OCI-LY7 (cell line): ENCODE measurements around the gene RTN4RL2. TPM values are rescaled to one million over a fixed set of nuclear protein-coding genes. Genes with fewer than 3 reads are reported as not detected.

Experiments used
- BruUV-seq: library from RNA; stranded (reverse); fragments of 400-500 nt; replicated peaks from 2 replicates; lab custom pipeline; 2021; lab: Mats Ljungman, UMichigan
- CTCF ChIA-PET: fragments of 300-600 bp; sonication (Branson Sonifier 250); formaldehyde crosslinking; loops from one replicate; lab custom pipeline; 2022; ENCODE audit warnings: antibody characterized with exemption; ENCODE audit not compliant: unreplicated experiment; lab: Charles Lee
- POLR2A ChIA-PET: fragments of 300-600 bp; sonication (Branson Sonifier 250); formaldehyde crosslinking; loops from one replicate; lab custom pipeline; 2022; ENCODE audit warnings: antibody characterized with exemption; lab: Charles Lee
- DNase-seq: peaks from one replicate; pipeline ENCODE4 v3.0.0-alpha.2; 2015; ENCODE audit warnings: low spot score
- H2AFZ ChIP-seq: fragments of 200-600 bp; sonication (generic), shearing (Covaris generic); 2 replicates; pipeline ENCODE4 v1.6.1; 2014; ENCODE audit warnings: mild to moderate bottlenecking, antibody characterized with exemption, low read length, moderate library complexity
- H3K27ac ChIP-seq: fragments of 200-600 bp; sonication (generic); 2 replicates; pipeline ENCODE4 v1.5.1; 2014; ENCODE audit warnings: mixed run types, low read depth, mild to moderate bottlenecking, moderate library complexity, low read length, inconsistent platforms; ENCODE audit not compliant: poor library complexity, severe bottlenecking
- H3K36me3 ChIP-seq: fragments of 200-600 bp; sonication (generic); 2 replicates; pipeline ENCODE4 v1.6.1; 2014; ENCODE audit warnings: mild to moderate bottlenecking, antibody characterized with exemption, low read length, moderate library complexity, mixed read lengths; ENCODE audit not compliant: insufficient read depth
- H3K4me1 ChIP-seq: fragments of 200-600 bp; sonication (generic); 2 replicates; pipeline ENCODE4 v1.5.1; 2014; ENCODE audit warnings: mild to moderate bottlenecking, low read length; ENCODE audit not compliant: insufficient read depth, poor library complexity, severe bottlenecking
- H3K4me2 ChIP-seq: fragments of 200-600 bp; sonication (generic); 2 replicates; pipeline ENCODE4 v1.6.1; 2014; ENCODE audit warnings: mild to moderate bottlenecking, low read length
- H3K4me3 ChIP-seq: fragments of 200-600 bp; sonication (generic); 2 replicates; pipeline ENCODE4 v1.5.1; 2014; ENCODE audit warnings: mild to moderate bottlenecking, low read depth, low read length; ENCODE audit not compliant: poor library complexity, severe bottlenecking
- H3K79me2 ChIP-seq: fragments of 200-600 bp; sonication (generic); 2 replicates; pipeline ENCODE4 v1.6.1; 2016; ENCODE audit warnings: low read depth, mild to moderate bottlenecking, low read length, moderate library complexity, mixed read lengths; ENCODE audit not compliant: insufficient read depth
- H3K9me2 ChIP-seq: fragments of 200-600 bp; sonication (generic); 2 replicates; pipeline ENCODE4 v1.6.1; 2016; ENCODE audit warnings: mild to moderate bottlenecking, low read length, mixed read lengths; ENCODE audit not compliant: insufficient read depth
- H3K9me3 ChIP-seq: fragments of 200-600 bp; sonication (generic); 2 replicates; pipeline ENCODE4 v1.6.1; 2014; ENCODE audit warnings: mild to moderate bottlenecking, mixed run types, low read length, mixed read lengths
- H4K20me1 ChIP-seq: fragments of 200-600 bp; sonication (generic); 2 replicates; pipeline ENCODE4 v1.6.1; 2014; ENCODE audit warnings: mild to moderate bottlenecking, antibody characterized with exemption, low read length, moderate library complexity, mixed read lengths; ENCODE audit not compliant: insufficient read depth
- EZH2phosphoT487 ChIP-seq: fragments of 200-600 bp; sonication (generic); IDR thresholded peaks from 2 replicates; pipeline ENCODE4 v1.6.1; 2018; ENCODE audit warnings: low read depth, borderline replicate concordance, mild to moderate bottlenecking, mixed run types, antibody characterized with exemption, low read length, moderate library complexity, mixed read lengths
- intact Hi-C: fragments of 100-400 bp; cut with micrococcal nuclease; formaldehyde crosslinking; loops from one replicate; pipeline ENCODE4 v1.10.0; 2022; ENCODE audit not compliant: unreplicated experiment
- total RNA-seq, 2 experiments: library from RNA; depleted of rRNA in 1 of 2; stranded (reverse); fragments of >200 nt in 1 of 2; shearing (Covaris generic) in 1 of 2; gene quantifications; 2 replicates each; pipeline ENCODE4 v1.2.3, GENCODE V29; 2014 to 2022
- TF ChIP-seq, protein P1 (sequence below): fragments of 200-600 bp; sonication (generic); conservative IDR thresholded peaks from 2 replicates; pipeline ENCODE4 v1.5.1; 2014; ENCODE audit warnings: mild to moderate bottlenecking, antibody characterized with exemption, low read length, moderate library complexity, mixed read lengths

The RTN4RL2 gene
- total RNA-seq, 2 experiments from 2014 or later = 0.25 to 4.2 TPM

DNA sequence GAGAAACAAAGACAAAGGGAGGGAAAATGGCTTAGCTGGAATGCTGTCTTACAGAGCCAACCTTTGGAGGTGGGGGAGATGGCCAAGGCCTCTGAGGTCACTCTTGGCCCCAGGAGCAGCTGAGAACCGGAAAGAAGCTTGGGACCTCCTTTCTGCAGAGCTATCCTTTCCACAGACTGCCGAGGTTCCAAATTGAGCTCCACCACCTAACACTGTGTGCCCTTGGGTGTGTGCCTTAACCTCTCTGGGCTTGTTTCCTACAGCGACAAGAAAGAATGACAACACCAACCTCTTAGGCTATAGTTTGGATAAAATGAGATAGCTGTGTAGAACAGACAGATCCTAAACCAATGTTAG is 23.2 kb downstream of the RTN4RL2 start:
- H3K4me3 ChIP-seq = peak overlapping the region; percentile 49
- BruUV-seq = no TSS peak
- CTCF ChIA-PET = interaction anchor here (1.0 to 1.9 kb wide), 3 partner anchors 10 to 34 kb away, joined by 3 to 18 read pairs (median 14); no protein-coding TSS in a partner anchor

DNA sequence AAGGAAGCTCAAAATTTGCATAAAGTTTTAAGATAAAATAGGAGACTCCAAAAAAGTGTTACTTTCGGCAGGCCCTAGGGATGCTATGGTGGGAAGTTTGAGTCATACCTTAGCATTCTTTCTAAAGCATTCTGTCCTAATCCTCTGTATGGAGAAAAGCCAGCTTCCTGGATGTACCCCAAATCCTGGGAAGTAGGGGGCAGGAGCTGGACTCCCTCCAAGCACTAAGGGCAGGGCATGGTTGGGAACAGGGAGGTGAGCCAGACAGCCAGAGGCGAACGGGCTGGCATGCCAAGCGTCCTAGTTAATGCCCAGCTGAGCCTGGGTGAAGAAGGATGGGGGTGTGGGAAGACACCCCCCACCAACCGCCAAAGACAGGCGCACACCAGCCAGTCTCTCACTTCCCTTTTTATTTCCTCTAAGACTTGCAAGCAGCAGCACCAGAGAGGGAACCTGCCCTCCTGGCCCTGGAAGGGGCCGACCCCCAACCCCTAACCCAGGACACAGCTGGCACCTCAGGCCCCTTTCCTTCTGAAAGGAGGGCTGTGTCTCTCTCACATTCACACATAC is 23.9 kb downstream of the RTN4RL2 start:
- TF ChIP-seq, protein P1, sequence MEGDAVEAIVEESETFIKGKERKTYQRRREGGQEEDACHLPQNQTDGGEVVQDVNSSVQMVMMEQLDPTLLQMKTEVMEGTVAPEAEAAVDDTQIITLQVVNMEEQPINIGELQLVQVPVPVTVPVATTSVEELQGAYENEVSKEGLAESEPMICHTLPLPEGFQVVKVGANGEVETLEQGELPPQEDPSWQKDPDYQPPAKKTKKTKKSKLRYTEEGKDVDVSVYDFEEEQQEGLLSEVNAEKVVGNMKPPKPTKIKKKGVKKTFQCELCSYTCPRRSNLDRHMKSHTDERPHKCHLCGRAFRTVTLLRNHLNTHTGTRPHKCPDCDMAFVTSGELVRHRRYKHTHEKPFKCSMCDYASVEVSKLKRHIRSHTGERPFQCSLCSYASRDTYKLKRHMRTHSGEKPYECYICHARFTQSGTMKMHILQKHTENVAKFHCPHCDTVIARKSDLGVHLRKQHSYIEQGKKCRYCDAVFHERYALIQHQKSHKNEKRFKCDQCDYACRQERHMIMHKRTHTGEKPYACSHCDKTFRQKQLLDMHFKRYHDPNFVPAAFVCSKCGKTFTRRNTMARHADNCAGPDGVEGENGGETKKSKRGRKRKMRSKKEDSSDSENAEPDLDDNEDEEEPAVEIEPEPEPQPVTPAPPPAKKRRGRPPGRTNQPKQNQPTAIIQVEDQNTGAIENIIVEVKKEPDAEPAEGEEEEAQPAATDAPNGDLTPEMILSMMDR = no peak
- Histone ChIP-seq H3K4me1 (peaks cover 63% of the 10 kb centered on the region), H3K79me2 (no peaks in the 10 kb centered on the region), H3K4me3 (peak overlapping the region; percentile 52), H3K9me3 (no peaks in the 10 kb centered on the region), H3K27ac (peak overlapping the region; percentile 65), H3K4me2 (peak overlapping the region; percentile 74), H2AFZ (no peak overlapping the region; the same call in 1 of the 2 replicates), H4K20me1 (no peaks in the 10 kb centered on the region), H3K36me3 (peaks cover 53% of the 10 kb centered on the region), H3K9me2 (no peaks in the 10 kb centered on the region)
- DNase-seq = peak; percentile 79
- BruUV-seq = no TSS peak
- POLR2A ChIA-PET = interaction anchor here (0.6 to 1.7 kb wide), 7 partner anchors 9 to 49 kb away, joined by 3 to 8 read pairs (median 4); partner anchors contain the start of gene SLC43A1
- intact Hi-C loops = no loop called here
- CTCF ChIA-PET = interaction anchor here (0.6 to 1.9 kb wide), 5 partner anchors 9 to 33 kb away, joined by 3 to 18 read pairs (median 6); no protein-coding TSS in a partner anchor

More for the DNA sequence above, 23.2 kb downstream of the RTN4RL2 start:
- peaks cover 46% of the 10 kb centered on the region for H3K36me3 ChIP-seq
- POLR2A ChIA-PET = interaction anchor here (0.5 to 1.7 kb wide), 8 partner anchors 9 to 1617 kb away, joined by 3 to 8 read pairs (median 4); partner anchors contain the start of gene SLC43A1
- peak overlapping the region; percentile 74 for H3K4me2 ChIP-seq
- no peaks in the 10 kb centered on the region for H3K79me2 ChIP-seq
- no peaks in the 10 kb centered on the region for H3K9me2 ChIP-seq
- no peaks in the 10 kb centered on the region for H3K9me3 ChIP-seq
- no peaks in the 10 kb centered on the region for H4K20me1 ChIP-seq
- no peak for TF ChIP-seq EZH2phosphoT487
- TF ChIP-seq, protein P1 = no peak
- peaks cover 67% of the 10 kb centered on the region for H3K4me1 ChIP-seq
- intact Hi-C loops = no loop called here
- H2AFZ ChIP-seq = peak overlapping the region; percentile 10; the same call in 1 of the 2 replicates
- H3K27ac ChIP-seq = peak overlapping the region; percentile 65
- DNase-seq = no peak
